DND-41 (cell line): ENCODE measurements around the gene CASKIN2.

Experiments
- ATAC-seq: fragments of 200-7000 bp; cut with Tn5 transposase; 3 replicates; pipeline ENCODE4 v1.9.1; 2021; ENCODE audit warnings: low read depth; ENCODE audit not compliant: insufficient read depth
- DNase-seq: peaks from one replicate; pipeline ENCODE4 v3.0.0-alpha.2; 2020
- H2AFZ ChIP-seq: 2 replicates; pipeline ENCODE4 v1.6.0; 2012; ENCODE audit warnings: low read depth, low read length
- H3K27ac ChIP-seq: 2 replicates; pipeline ENCODE4 v1.5.1; 2012; ENCODE audit warnings: low read length, inconsistent platforms
- H3K27me3 ChIP-seq: fragments of 200-600 bp; sonication (generic); 2 replicates; pipeline ENCODE4 v1.6.0; 2012; ENCODE audit warnings: low read length, mild to moderate bottlenecking, inconsistent platforms; ENCODE audit not compliant: insufficient read depth, poor library complexity
- H3K36me3 ChIP-seq: 2 replicates; pipeline ENCODE4 v1.5.1; 2012; ENCODE audit warnings: low read length, inconsistent platforms; ENCODE audit not compliant: insufficient read depth
- H3K4me1 ChIP-seq: 2 replicates; pipeline ENCODE4 v1.5.1; 2012; ENCODE audit warnings: mild to moderate bottlenecking, low read length; ENCODE audit not compliant: insufficient read depth
- H3K4me2 ChIP-seq: 2 replicates; pipeline ENCODE4 v1.6.0; 2012; ENCODE audit warnings: mild to moderate bottlenecking, moderate library complexity, low read length, inconsistent platforms; ENCODE audit not compliant: insufficient read depth
- H3K4me3 ChIP-seq, 2 experiments: fragments of 200-600 bp in 1 of 2; shearing (Covaris generic) in 1 of 2; 2 replicates each; pipeline ENCODE4 v1.5.1; 2012 to 2016; ENCODE audit warnings: inconsistent platforms in 2 of 2, low read length in 2 of 2, mild to moderate bottlenecking in 2 of 2, low read depth in 1 of 2, moderate library complexity in 1 of 2
- H3K79me2 ChIP-seq: 2 replicates; pipeline ENCODE4 v1.6.0; 2012; ENCODE audit warnings: low read length, inconsistent platforms; ENCODE audit not compliant: insufficient read depth
- H3K9ac ChIP-seq: 2 replicates; pipeline ENCODE4 v1.6.0; 2012; ENCODE audit warnings: low read depth, mild to moderate bottlenecking, inconsistent platforms, low read length, moderate library complexity
- H3K9me3 ChIP-seq: 2 replicates; pipeline ENCODE4 v1.5.1; 2012; ENCODE audit warnings: low read length, moderate library complexity, mild to moderate bottlenecking, inconsistent platforms; ENCODE audit not compliant: insufficient read depth, severe bottlenecking
- H4K20me1 ChIP-seq: 2 replicates; pipeline ENCODE4 v1.6.0; 2012; ENCODE audit warnings: low read length; ENCODE audit not compliant: insufficient read depth
- CTCF ChIP-seq: IDR thresholded peaks from 2 replicates; pipeline ENCODE4 v1.5.1; 2012; ENCODE audit warnings: borderline replicate concordance, low read length, moderate library complexity, mild to moderate bottlenecking; ENCODE audit not compliant: poor library complexity, severe bottlenecking; ENCODE audit errors: extremely low read depth
- EZH2 ChIP-seq: IDR thresholded peaks from 3 replicates; pipeline ENCODE4 v1.6.1; 2012; ENCODE audit warnings: borderline replicate concordance, low read depth, mild to moderate bottlenecking, moderate library complexity, low read length, inconsistent platforms; ENCODE audit not compliant: severe bottlenecking

The CASKIN2 gene

GRCh38 chr17:75476271-75476671 is 39.1 kb downstream of the CASKIN2 start:
- TF ChIP-seq CTCF (no peak), EZH2 (no peak)
- ATAC-seq (no peak), DNase-seq (no peak)
- Histone ChIP-seq H3K9ac (no peak overlapping the region), H3K4me3 (no peak overlapping the region), H3K4me2 (no peak overlapping the region), H3K27ac (no peak overlapping the region), H3K4me1 (no peaks in the 10 kb centered on the region), H3K9me3 (no peaks in the 10 kb centered on the region), H4K20me1 (peaks cover 21% of the 10 kb centered on the region; the same call in 1 of the 2 replicates), H2AFZ (no peak overlapping the region), H3K27me3 (no peaks in the 10 kb centered on the region), H3K36me3 (peaks cover 56% of the 10 kb centered on the region), H3K79me2 (peaks cover 43% of the 10 kb centered on the region)

- H3K4me3 ChIP-seq: no peak overlapping the region
- H3K4me2 ChIP-seq: no peak overlapping the region
- no peak overlapping the region for H2AFZ ChIP-seq
- H3K36me3 ChIP-seq: peaks cover 58% of the 10 kb centered on the region
- peaks cover 39% of the 10 kb centered on the region for H3K79me2 ChIP-seq
- no peak for TF ChIP-seq EZH2
- no peak for TF ChIP-seq CTCF
- peaks cover 16% of the 10 kb centered on the region; the same call in 1 of the 2 replicates for H4K20me1 ChIP-seq
- DNase-seq (no peak), ATAC-seq (no peak)
- no peaks in the 10 kb centered on the region for H3K9me3 ChIP-seq
- no peak overlapping the region for H3K9ac ChIP-seq
- no peaks in the 10 kb centered on the region for H3K4me1 ChIP-seq
- no peaks in the 10 kb centered on the region for H3K27me3 ChIP-seq
- no peak overlapping the region for H3K27ac ChIP-seq
Measured at GRCh38 chr17:75475851-75476250, 39.5 kb downstream of the CASKIN2 start.

GRCh38 chr17:75475144-75475835 is 40.0 kb downstream of the CASKIN2 start:
- no peak overlapping the region for H2AFZ ChIP-seq
- H3K27me3 ChIP-seq: no peaks in the 10 kb centered on the region
- H3K4me2 ChIP-seq: no peak overlapping the region
- ATAC-seq: no peak
- no peaks in the 10 kb centered on the region for H3K9me3 ChIP-seq
- no peak overlapping the region for H3K9ac ChIP-seq
- H3K4me3 ChIP-seq: no peak overlapping the region
- TF ChIP-seq EZH2 (no peak), CTCF (no peak)
- no peak overlapping the region for H3K27ac ChIP-seq
- no peak for DNase-seq
- H4K20me1 ChIP-seq: peaks cover 11% of the 10 kb centered on the region; the same call in 1 of the 2 replicates
- H3K4me1 ChIP-seq: no peaks in the 10 kb centered on the region
- peaks cover 34% of the 10 kb centered on the region for H3K79me2 ChIP-seq
- peaks cover 57% of the 10 kb centered on the region for H3K36me3 ChIP-seq
